HEK293 (cell line): Measurements from ENCODE around the gene CEP112.

Experiments
- CTCF ChIA-PET: fragments of 350-600 bp; formaldehyde crosslinking; extraction: SDS; loops from one replicate; lab custom pipeline; 2021; ENCODE audit warnings: antibody characterized with exemption; lab: Yijun Ruan, JAX
- POLR2A ChIA-PET: fragments of 300-600 bp; formaldehyde crosslinking; extraction: SDS; loops from one replicate; lab custom pipeline; 2020; ENCODE audit warnings: antibody characterized with exemption, inconsistent platforms; lab: Yijun Ruan, JAX
- H3K27ac ChIP-seq: fragments of 200-500 bp; sonication (Bioruptor generic); 2 replicates; pipeline ENCODE4 v1.5.1; 2014; ENCODE audit warnings: low read depth, low read length, control low read depth, inconsistent platforms; ENCODE audit errors: extremely low read depth
- H3K36me3 ChIP-seq, 2 experiments: fragments of 200-500 bp in 1 of 2; sonication (Bioruptor generic) in 1 of 2; 1 replicate in 1 of 2; 2 replicates in 1 of 2; pipeline ENCODE4 v1.5.1; 2014 to 2017; ENCODE audit warnings: inconsistent platforms in 2 of 2, low read length in 2 of 2; ENCODE audit not compliant: control insufficient read depth in 2 of 2, insufficient read depth in 1 of 2
- H3K4me1 ChIP-seq: fragments of 200-500 bp; sonication (Bioruptor generic); 2 replicates; pipeline ENCODE4 v1.5.1; 2014; ENCODE audit warnings: mild to moderate bottlenecking, low read length, inconsistent platforms; ENCODE audit not compliant: control insufficient read depth, insufficient read depth
- H3K4me3 ChIP-seq: 2 replicates; pipeline ENCODE4 v1.5.1; 2011; ENCODE audit warnings: low read depth, mild to moderate bottlenecking, control low read depth, low read length, moderate library complexity
- H3K9me3 ChIP-seq: fragments of 200-500 bp; sonication (Bioruptor generic); 2 replicates; pipeline ENCODE4 v1.5.1; 2014; ENCODE audit warnings: low read depth, low read length, inconsistent platforms; ENCODE audit not compliant: control insufficient read depth, insufficient read depth
- BCL11B ChIP-seq: fragments of 450-650 bp; formaldehyde crosslinking; IDR thresholded peaks from 2 replicates; pipeline ENCODE4 v1.5.1; 2016; ENCODE audit warnings: low read depth, missing biosample characterization, missing genetic modification characterization
- CTCF ChIP-seq: fragments of 450-650 bp; formaldehyde crosslinking; IDR thresholded peaks from 2 replicates; pipeline ENCODE4 v1.5.1; 2016; ENCODE audit warnings: missing biosample characterization, missing genetic modification characterization
- KLF7 ChIP-seq: fragments of 450-650 bp; formaldehyde crosslinking; IDR thresholded peaks from 2 replicates; pipeline ENCODE4 v1.5.1; 2016; ENCODE audit warnings: missing biosample characterization, missing genetic modification characterization, borderline replicate concordance
- MZF1 ChIP-seq: fragments of 450-650 bp; formaldehyde crosslinking; IDR thresholded peaks from 2 replicates; pipeline ENCODE4 v1.5.1; 2017; ENCODE audit warnings: missing biosample characterization, missing genetic modification characterization, borderline replicate concordance
- ZBTB48 ChIP-seq: fragments of 450-650 bp; formaldehyde crosslinking; IDR thresholded peaks from 2 replicates; pipeline ENCODE4 v1.5.1; 2016; ENCODE audit warnings: missing biosample characterization, missing genetic modification characterization
- ZBTB49 ChIP-seq: fragments of 450-650 bp; formaldehyde crosslinking; IDR thresholded peaks from 2 replicates; pipeline ENCODE4 v1.5.1; 2016; ENCODE audit warnings: missing biosample characterization, missing genetic modification characterization, low read depth
- ZNF133 ChIP-seq: fragments of 450-650 bp; formaldehyde crosslinking; IDR thresholded peaks from 2 replicates; pipeline ENCODE4 v1.5.1; 2016; ENCODE audit warnings: missing biosample characterization, missing genetic modification characterization
- ZNF146 ChIP-seq: fragments of 450-650 bp; formaldehyde crosslinking; IDR thresholded peaks from 2 replicates; pipeline ENCODE4 v1.5.1; 2016; ENCODE audit warnings: missing biosample characterization, missing genetic modification characterization
- ZNF2 ChIP-seq: fragments of 450-650 bp; formaldehyde crosslinking; IDR thresholded peaks from 2 replicates; pipeline ENCODE4 v1.5.1; 2016; ENCODE audit warnings: missing biosample characterization, missing genetic modification characterization
- ZNF211 ChIP-seq: fragments of 450-650 bp; formaldehyde crosslinking; IDR thresholded peaks from 2 replicates; pipeline ENCODE4 v1.5.1; 2016; ENCODE audit warnings: low read depth, missing biosample characterization, missing genetic modification characterization
- ZNF280C ChIP-seq: fragments of 450-650 bp; formaldehyde crosslinking; IDR thresholded peaks from 2 replicates; pipeline ENCODE4 v1.5.1; 2016; ENCODE audit warnings: missing biosample characterization, missing genetic modification characterization
- ZNF280D ChIP-seq: fragments of 450-650 bp; formaldehyde crosslinking; IDR thresholded peaks from 2 replicates; pipeline ENCODE4 v1.5.1; 2016; ENCODE audit warnings: missing biosample characterization, missing genetic modification characterization
- ZNF341 ChIP-seq: fragments of 450-650 bp; formaldehyde crosslinking; IDR thresholded peaks from 2 replicates; pipeline ENCODE4; 2016; ENCODE audit warnings: low read depth, missing biosample characterization, missing genetic modification characterization
- ZNF391 ChIP-seq: fragments of 450-650 bp; formaldehyde crosslinking; IDR thresholded peaks from 2 replicates; pipeline ENCODE4 v1.5.1; 2016; ENCODE audit warnings: low read depth, missing biosample characterization, missing genetic modification characterization, borderline replicate concordance
- ZNF449 ChIP-seq: fragments of 450-650 bp; formaldehyde crosslinking; IDR thresholded peaks from 2 replicates; pipeline ENCODE4 v1.5.1; 2017; ENCODE audit warnings: missing biosample characterization, mild to moderate bottlenecking, missing genetic modification characterization, moderate library complexity
- ZNF664 ChIP-seq: fragments of 450-650 bp; formaldehyde crosslinking; IDR thresholded peaks from 2 replicates; pipeline ENCODE4 v1.5.1; 2016; ENCODE audit warnings: missing biosample characterization, missing genetic modification characterization
- ZNF777 ChIP-seq: fragments of 450-650 bp; formaldehyde crosslinking; IDR thresholded peaks from 2 replicates; pipeline ENCODE4 v1.5.1; 2017; ENCODE audit warnings: missing biosample characterization, missing genetic modification characterization, borderline replicate concordance
- ZSCAN5A ChIP-seq: fragments of 450-650 bp; formaldehyde crosslinking; IDR thresholded peaks from 2 replicates; pipeline ENCODE4 v1.5.1; 2016; ENCODE audit warnings: missing biosample characterization, missing genetic modification characterization

CEP112 gene

GRCh38 chr17:66016231-66016630 lies 175.7 kb downstream of the CEP112 start:
- Histone ChIP-seq H3K9me3 (no peaks in the 10 kb centered on the region), H3K4me1 (no peaks in the 10 kb centered on the region), H3K27ac (no peak overlapping the region), H3K36me3 (peaks cover 0 to 3% of the 10 kb centered on the region in 2 experiments; a peak in 1 of 3 replicates), H3K4me3 (no peak overlapping the region)
- POLR2A ChIA-PET, result no interaction called here
- TF ChIP-seq ZNF391 (tag by site-specific recombination) (no peak), ZNF2 (tag by site-specific recombination) (no peak), KLF7 (tag by site-specific recombination) (no peak), ZNF211 (tag by site-specific recombination) (no peak), BCL11B (tag by site-specific recombination) (no peak), ZNF341 (tag by site-specific recombination) (no peak), ZSCAN5A (tag by site-specific recombination) (no peak), MZF1 (tag by site-specific recombination) (no peak), ZBTB48 (no peak), ZNF133 (tag by site-specific recombination) (no peak), ZNF449 (tag by site-specific recombination) (no peak)
- CTCF ChIA-PET, result no interaction called here

- 0 out of 2 replicates have a peak, but pooled peaks have one; percentile 18 for TF ChIP-seq ZNF146 (tag by site-specific recombination)
- no peak for TF ChIP-seq ZNF664 (tag by site-specific recombination)
- Histone ChIP-seq H3K27ac (no peak overlapping the region), H3K4me3 (no peak overlapping the region), H3K36me3 (peaks cover 0 to 4% of the 10 kb centered on the region in 2 experiments; a peak in 1 of 3 replicates), H3K4me1 (no peaks in the 10 kb centered on the region), H3K9me3 (peaks cover 2% of the 10 kb centered on the region; the same call in 1 of the 2 replicates)
- CTCF ChIA-PET, result no interaction called here
- POLR2A ChIA-PET, result no interaction called here
These were observed 183.3 kb downstream of the CEP112 start for GRCh38 chr17:66008680-66009079.

GRCh38 chr17:66006654-66007053 lies 185.3 kb downstream of the CEP112 start:
- Histone ChIP-seq H3K36me3 (peaks cover 0 to 4% of the 10 kb centered on the region in 2 experiments; a peak in 1 of 3 replicates), H3K4me1 (no peaks in the 10 kb centered on the region), H3K4me3 (no peak overlapping the region), H3K9me3 (peaks cover 2% of the 10 kb centered on the region; the same call in 1 of the 2 replicates), H3K27ac (no peak overlapping the region)
- ChIA-PET POLR2A (no interaction called here), CTCF (no interaction called here)
- TF ChIP-seq ZNF280C, result no peak
- TF ChIP-seq CTCF (tag by site-specific recombination), result no peak
- no peak for TF ChIP-seq ZBTB49 (tag by site-specific recombination)
- no peak for TF ChIP-seq ZNF280D (tag by site-specific recombination)
- TF ChIP-seq BCL11B (tag by site-specific recombination), result no peak
- no peak for TF ChIP-seq ZNF777
